Measurements from ENCODE around the gene LIMK2.

DNA sequence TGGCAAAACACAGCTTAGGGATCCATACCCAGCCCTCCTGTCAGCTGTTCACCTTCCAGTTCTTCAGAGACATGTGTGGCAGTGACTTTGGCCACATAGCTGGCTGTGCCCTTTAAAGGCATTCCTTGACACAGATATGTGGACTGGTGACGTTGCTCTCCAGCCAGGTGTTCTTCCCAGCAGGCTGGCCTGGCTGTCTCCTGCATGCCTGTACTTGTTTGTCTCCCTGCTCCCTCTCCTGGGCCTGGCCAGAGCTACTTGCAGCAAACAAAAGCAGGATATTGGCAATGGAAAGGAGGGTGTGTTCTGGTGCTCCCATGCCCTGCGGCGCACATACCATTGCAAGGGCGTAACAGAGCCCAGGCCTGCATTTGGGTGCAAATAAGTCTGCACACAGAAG lies 41.9 kb downstream of the LIMK2 start:
- TF ChIP-seq EZH2phosphoT487 (conservative IDR thresholded peaks at IDR 0.05; ENCODE audit: low read length), result no peak
- TF ChIP-seq, protein P1, sequence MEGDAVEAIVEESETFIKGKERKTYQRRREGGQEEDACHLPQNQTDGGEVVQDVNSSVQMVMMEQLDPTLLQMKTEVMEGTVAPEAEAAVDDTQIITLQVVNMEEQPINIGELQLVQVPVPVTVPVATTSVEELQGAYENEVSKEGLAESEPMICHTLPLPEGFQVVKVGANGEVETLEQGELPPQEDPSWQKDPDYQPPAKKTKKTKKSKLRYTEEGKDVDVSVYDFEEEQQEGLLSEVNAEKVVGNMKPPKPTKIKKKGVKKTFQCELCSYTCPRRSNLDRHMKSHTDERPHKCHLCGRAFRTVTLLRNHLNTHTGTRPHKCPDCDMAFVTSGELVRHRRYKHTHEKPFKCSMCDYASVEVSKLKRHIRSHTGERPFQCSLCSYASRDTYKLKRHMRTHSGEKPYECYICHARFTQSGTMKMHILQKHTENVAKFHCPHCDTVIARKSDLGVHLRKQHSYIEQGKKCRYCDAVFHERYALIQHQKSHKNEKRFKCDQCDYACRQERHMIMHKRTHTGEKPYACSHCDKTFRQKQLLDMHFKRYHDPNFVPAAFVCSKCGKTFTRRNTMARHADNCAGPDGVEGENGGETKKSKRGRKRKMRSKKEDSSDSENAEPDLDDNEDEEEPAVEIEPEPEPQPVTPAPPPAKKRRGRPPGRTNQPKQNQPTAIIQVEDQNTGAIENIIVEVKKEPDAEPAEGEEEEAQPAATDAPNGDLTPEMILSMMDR (IDR thresholded peaks at IDR 0.05; ENCODE audit: insufficient read depth, low read length, poor library complexity, severe bottlenecking), result no peak

Measured in SU-DHL-6 (cell line).